HepG2 (cell line): ENCODE measurements around the gene PTPRE. TPM values are rescaled to one million over a fixed set of nuclear protein-coding genes. Genes with fewer than 3 reads are reported as not detected.

ENCODE experiments used
- GRHL1 ChIP-seq: sonication (generic); formaldehyde crosslinking; conservative IDR thresholded peaks from 2 replicates; pipeline ENCODE4 v1.8.0; 2022; ENCODE audit warnings: missing genetic modification reagents
- NCOA5 ChIP-seq: sonication (generic); formaldehyde crosslinking; IDR thresholded peaks from 2 replicates; pipeline ENCODE4 v1.4.0; 2020; ENCODE audit warnings: missing genetic modification reagents
- PHB2 ChIP-seq: fragments of 450-650 bp; IDR thresholded peaks from 2 replicates; pipeline ENCODE4 v1.6.1; 2018; ENCODE audit not compliant: partially characterized antibody
- RBM39 ChIP-seq: fragments of 200-400 bp; formaldehyde crosslinking; IDR thresholded peaks from one replicate; pipeline ENCODE4 v1.6.1; 2018; ENCODE audit warnings: antibody characterized with exemption, mild to moderate bottlenecking, low read depth, low read length; ENCODE audit not compliant: poor library complexity, severe bottlenecking
- SMC3 ChIP-seq: IDR thresholded peaks from 2 replicates; pipeline ENCODE4 v1.6.1; 2011; ENCODE audit warnings: low read length, improper control_type of control experiment
- ZNF207 ChIP-seq: fragments of 450-650 bp; IDR thresholded peaks from 2 replicates; pipeline ENCODE4 v1.6.1; 2016; ENCODE audit warnings: antibody characterized with exemption, borderline replicate concordance
- ZNF737 ChIP-seq: sonication (generic); formaldehyde crosslinking; IDR thresholded peaks from 2 replicates; pipeline ENCODE4 v1.5.0; 2020; ENCODE audit warnings: missing genetic modification reagents, mild to moderate bottlenecking, borderline replicate concordance
- ZSCAN22 ChIP-seq: sonication (generic); formaldehyde crosslinking; IDR thresholded peaks from 2 replicates; pipeline ENCODE4 v1.4.0; 2020; ENCODE audit warnings: mild to moderate bottlenecking, missing genetic modification reagents
- polyA plus RNA-seq, 8 experiments: library from polyadenylated mRNA; depleted of rRNA in 3 of 8; stranded (reverse) in 7 of 8; unstranded in 1 of 8; fragments of >200 nt; fragmentation: Illumina TruSeq in 4 of 8; extraction: Trizol in 4 of 8; gene quantifications; 2 replicates each; pipeline versions ENCODE4 v1.2.1 to v1.2.3, GENCODE V29; 2011 to 2016; ENCODE audit warnings: low read depth in 4 of 8, missing spikeins in 1 of 8, mixed read lengths in 1 of 8; ENCODE audit not compliant: insufficient read depth in 1 of 8
- total RNA-seq, 5 experiments: library from RNA; depleted of rRNA; stranded (reverse); fragments of >200 nt; fragmentation: Illumina TruSeq; extraction: Trizol; gene quantifications; 2 replicates each; pipeline ENCODE4 v1.2.3, GENCODE V29; 2016; ENCODE audit warnings: low read depth in 1 of 5
- TF ChIP-seq, protein P1 (sequence below): sonication (generic); formaldehyde crosslinking; IDR thresholded peaks from 2 replicates; pipeline ENCODE4 v1.8.0; 2022; ENCODE audit warnings: mild to moderate bottlenecking, missing genetic modification reagents, borderline replicate concordance
- TF ChIP-seq, protein P2 (sequence below): sonication (generic); formaldehyde crosslinking; IDR thresholded peaks from 2 replicates; pipeline ENCODE4 v1.4.0; 2020; ENCODE audit warnings: missing genetic modification reagents

Gene PTPRE
- total and polyA plus RNA-seq, 2 of the 13 experiments (the other 11 are each of a cell fraction or from before 2014, with no cell fraction given) = 0.01 to 0.02 TPM

DNA sequence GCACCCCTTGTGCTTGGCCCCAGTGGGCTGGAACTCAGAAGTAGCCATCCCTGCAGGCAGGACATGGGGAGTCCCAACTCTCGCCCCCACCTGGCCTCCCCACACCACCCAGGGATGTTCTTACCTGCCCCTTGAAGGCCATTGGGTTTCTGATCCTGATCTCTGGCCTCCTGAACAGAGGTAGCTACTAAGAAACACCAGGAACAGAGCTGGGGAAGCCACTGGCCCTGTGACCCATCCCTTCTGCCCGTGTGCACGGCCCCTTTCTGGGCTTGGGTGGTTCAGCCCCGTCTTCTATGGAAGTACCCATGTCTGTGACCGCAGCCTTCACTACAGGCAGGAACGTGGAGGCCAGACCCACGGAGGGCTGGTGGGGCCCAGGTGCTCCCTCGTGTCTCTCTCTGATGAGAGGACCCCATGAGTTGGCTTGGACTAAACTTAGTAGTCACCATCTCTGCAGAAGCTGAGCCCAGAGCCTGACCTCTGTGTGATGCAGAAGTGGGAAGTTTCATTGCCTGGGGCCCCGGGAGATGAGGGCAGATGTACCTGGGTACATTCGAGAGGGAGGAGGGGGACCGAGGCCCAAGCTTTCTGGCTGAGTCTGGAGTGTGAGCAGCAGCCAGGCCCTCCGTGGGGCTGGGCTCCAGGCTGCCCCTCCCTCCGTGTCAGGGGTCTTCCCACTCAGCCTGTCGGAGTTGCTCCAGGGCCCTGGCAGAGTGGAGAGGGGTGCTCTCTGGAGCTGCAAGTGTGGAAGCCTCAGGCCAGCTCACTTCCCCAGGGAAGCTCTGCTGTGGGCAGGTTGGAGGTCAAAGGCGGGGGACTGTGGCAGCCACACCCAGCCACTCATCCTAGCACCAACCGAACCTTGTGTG is 138.3 kb downstream of the PTPRE start (continued):
- TF ChIP-seq PHB2 = no peak
- TF ChIP-seq, protein P1, sequence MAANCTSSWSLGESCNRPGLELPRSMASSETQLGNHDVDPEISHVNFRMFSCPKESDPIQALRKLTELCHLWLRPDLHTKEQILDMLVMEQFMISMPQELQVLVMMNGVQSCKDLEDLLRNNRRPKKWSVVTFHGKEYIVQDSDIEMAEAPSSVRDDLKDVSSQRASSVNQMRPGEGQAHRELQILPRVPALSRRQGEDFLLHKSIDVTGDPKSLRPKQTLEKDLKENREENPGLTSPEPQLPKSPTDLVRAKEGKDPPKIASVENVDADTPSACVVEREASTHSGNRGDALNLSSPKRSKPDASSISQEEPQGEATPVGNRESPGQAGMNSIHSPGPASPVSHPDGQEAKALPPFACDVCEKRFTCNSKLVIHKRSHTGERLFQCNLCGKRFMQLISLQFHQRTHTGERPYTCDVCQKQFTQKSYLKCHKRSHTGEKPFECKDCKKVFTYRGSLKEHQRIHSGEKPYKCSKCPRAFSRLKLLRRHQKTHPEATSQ (CRISPR knock-in tag) = no peak
- no peak for TF ChIP-seq ZNF737 (CRISPR knock-in tag)
- TF ChIP-seq ZNF207 = no peak
- TF ChIP-seq RBM39 = no peak
- TF ChIP-seq GRHL1 = no peak
- TF ChIP-seq NCOA5 = no peak
- TF ChIP-seq SMC3 = no peak
- TF ChIP-seq, protein P2, sequence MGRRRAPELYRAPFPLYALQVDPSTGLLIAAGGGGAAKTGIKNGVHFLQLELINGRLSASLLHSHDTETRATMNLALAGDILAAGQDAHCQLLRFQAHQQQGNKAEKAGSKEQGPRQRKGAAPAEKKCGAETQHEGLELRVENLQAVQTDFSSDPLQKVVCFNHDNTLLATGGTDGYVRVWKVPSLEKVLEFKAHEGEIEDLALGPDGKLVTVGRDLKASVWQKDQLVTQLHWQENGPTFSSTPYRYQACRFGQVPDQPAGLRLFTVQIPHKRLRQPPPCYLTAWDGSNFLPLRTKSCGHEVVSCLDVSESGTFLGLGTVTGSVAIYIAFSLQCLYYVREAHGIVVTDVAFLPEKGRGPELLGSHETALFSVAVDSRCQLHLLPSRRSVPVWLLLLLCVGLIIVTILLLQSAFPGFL = no peak
- no peak for TF ChIP-seq ZSCAN22 (CRISPR knock-in tag)
- TF ChIP-seq, all 625 proteins: peak for 0
